Mesothelial cell of epicardium (in vitro differentiated cells): ENCODE measurements around the gene AMY2B. TPM values are rescaled to one million over a fixed set of nuclear protein-coding genes. Genes with fewer than 3 reads are reported as not detected.
"Not testable (repeated sequence)": the region's sequence is repeated elsewhere in the genome, so short reads cannot be mapped to it uniquely, and the experiment has no call there.

Source experiments
- DNase-seq, 2 experiments: peaks; one replicate each; pipeline ENCODE4 v3.0.0; 2021; ENCODE audit warnings: low spot score in 2 of 2; ENCODE audit not compliant: unreplicated experiment in 2 of 2
- H3K27ac Mint-ChIP-seq: 2 replicates; pipeline ENCODE4 v1.8.0; 2021; ENCODE audit warnings: mixed read lengths
- H3K27me3 Mint-ChIP-seq: 2 replicates; pipeline ENCODE4 v1.8.0; 2021; ENCODE audit warnings: low read depth, mixed read lengths
- H3K36me3 Mint-ChIP-seq: 2 replicates; pipeline ENCODE4 v1.8.0; 2021; ENCODE audit warnings: mixed read lengths
- H3K4me1 Mint-ChIP-seq: 2 replicates; pipeline ENCODE4 v1.8.0; 2021; ENCODE audit warnings: mixed read lengths
- H3K4me3 Mint-ChIP-seq: 2 replicates; pipeline ENCODE4 v1.8.0; 2021; ENCODE audit warnings: mild to moderate bottlenecking, moderate library complexity, mixed read lengths
- H3K9me3 Mint-ChIP-seq: 2 replicates; pipeline ENCODE4 v1.8.0; 2021; ENCODE audit warnings: mixed read lengths
- total RNA-seq: library from RNA; stranded (reverse); gene quantifications from 3 replicates; pipeline ENCODE4 v1.2.1, GENCODE V29; 2021
- TF ChIP-seq, protein P1 (sequence below): fragments of 200-600 bp; sonication (generic); IDR thresholded peaks from one replicate; pipeline ENCODE4 v1.5.0; 2021; ENCODE audit warnings: antibody characterized with exemption; ENCODE audit not compliant: unreplicated experiment

AMY2B gene
- total RNA-seq, 1 donor from 2014 or later = 12.6 TPM

DNA sequence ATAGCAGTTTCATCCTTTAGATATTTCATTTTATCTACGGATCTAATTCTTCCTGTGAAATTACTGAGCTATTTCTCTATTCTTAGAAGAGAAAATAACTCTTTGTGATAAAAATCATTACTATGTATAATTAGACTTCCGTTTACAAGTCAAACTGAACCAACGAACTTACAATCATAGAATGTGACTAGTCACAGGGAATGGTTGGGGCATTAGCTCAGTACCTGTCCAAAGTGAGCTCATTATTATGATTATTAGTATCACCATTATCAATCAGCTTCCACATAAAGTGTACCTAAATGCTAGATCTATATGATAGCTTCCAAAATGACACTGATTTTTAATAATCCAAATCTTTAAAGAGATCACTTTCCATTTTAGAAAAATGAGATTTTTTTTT is 12.5 kb downstream of the AMY2B start:
- TF ChIP-seq, protein P1, sequence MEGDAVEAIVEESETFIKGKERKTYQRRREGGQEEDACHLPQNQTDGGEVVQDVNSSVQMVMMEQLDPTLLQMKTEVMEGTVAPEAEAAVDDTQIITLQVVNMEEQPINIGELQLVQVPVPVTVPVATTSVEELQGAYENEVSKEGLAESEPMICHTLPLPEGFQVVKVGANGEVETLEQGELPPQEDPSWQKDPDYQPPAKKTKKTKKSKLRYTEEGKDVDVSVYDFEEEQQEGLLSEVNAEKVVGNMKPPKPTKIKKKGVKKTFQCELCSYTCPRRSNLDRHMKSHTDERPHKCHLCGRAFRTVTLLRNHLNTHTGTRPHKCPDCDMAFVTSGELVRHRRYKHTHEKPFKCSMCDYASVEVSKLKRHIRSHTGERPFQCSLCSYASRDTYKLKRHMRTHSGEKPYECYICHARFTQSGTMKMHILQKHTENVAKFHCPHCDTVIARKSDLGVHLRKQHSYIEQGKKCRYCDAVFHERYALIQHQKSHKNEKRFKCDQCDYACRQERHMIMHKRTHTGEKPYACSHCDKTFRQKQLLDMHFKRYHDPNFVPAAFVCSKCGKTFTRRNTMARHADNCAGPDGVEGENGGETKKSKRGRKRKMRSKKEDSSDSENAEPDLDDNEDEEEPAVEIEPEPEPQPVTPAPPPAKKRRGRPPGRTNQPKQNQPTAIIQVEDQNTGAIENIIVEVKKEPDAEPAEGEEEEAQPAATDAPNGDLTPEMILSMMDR = no peak
- Mint-ChIP-seq H3K9me3 (peaks cover 29% of the 10 kb centered on the region), H3K36me3 (no peaks in the 10 kb centered on the region), H3K27me3 (no peaks in the 10 kb centered on the region), H3K4me3 (no peak overlapping the region), H3K4me1 (no peaks in the 10 kb centered on the region), H3K27ac (no peak overlapping the region)
- DNase-seq = no peak

DNA sequence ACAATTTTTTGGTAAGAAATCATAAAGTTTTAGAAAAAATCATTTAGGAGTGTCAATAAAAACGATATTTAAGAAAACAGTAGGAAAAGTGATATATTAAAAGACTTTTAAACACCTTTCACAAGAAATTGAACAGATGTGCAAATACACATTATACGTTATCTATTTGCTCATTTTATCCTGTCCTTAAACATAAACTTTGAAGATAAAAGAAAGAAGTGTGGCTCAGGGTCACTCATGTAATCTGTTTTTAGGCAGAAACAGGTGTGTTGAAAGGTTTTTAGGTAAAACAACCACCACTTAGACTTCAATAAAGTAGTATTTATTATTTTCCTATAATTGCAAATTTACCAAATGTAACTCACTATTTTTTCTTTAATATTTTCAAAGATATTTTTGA is 13.1 kb downstream of the AMY2B start:
- H3K27ac Mint-ChIP-seq = no peak overlapping the region
- no peaks in the 10 kb centered on the region for H3K4me1 Mint-ChIP-seq
- no peaks in the 10 kb centered on the region for H3K27me3 Mint-ChIP-seq
- TF ChIP-seq, protein P1 = no peak
- H3K4me3 Mint-ChIP-seq = no peak overlapping the region
- DNase-seq = no peak
- peaks cover 36% of the 10 kb centered on the region for H3K9me3 Mint-ChIP-seq
- no peaks in the 10 kb centered on the region for H3K36me3 Mint-ChIP-seq

DNA sequence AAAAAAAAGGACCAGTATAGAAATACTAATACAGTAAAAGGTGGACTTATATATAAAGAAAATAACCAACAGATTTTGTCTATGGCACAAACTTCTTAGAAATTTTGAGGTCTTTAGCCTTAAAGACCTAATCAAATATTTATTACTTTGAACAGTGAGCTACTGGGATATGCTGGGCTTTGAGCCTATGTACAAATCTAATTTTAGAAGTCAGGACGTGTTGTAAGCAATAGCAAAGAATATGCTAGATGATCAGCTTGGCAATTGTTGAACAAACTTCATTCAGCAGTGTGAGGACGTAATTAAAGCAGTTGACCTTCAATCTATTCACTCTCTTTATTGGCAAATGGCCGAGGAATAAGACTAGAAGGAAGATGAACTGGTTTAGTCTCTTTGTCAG is 31.4 kb downstream of the AMY2B start:
- H3K4me1 Mint-ChIP-seq, DNase-seq, H3K36me3 Mint-ChIP-seq, H3K9me3 Mint-ChIP-seq, H3K27ac Mint-ChIP-seq, H3K4me3 Mint-ChIP-seq, H3K27me3 Mint-ChIP-seq: not testable (repeated sequence)

DNA sequence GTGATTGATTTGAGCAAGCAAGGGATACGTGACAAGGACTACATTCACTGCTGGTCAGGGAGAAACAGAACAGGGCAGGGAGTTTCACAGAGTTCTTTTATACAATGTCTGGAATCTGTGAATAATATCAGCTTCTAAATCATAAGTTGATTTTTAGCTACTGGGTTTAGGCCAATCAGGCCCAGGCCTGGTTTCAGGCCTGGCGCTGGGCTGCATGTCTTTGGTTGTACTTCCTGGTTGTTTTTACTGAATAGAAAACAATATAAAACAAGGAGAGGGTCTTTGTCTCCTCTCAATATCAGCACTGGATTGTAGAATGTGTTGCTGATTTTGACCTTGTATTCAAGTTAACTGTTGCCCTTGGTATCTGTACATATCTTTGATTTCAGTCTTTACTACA is 45.0 kb downstream of the AMY2B start:
- no peak for DNase-seq
- Mint-ChIP-seq H3K27me3 (no peaks in the 10 kb centered on the region), H3K27ac (no peak overlapping the region), H3K4me3 (no peak overlapping the region), H3K9me3 (peaks cover 38% of the 10 kb centered on the region), H3K4me1 (no peaks in the 10 kb centered on the region), H3K36me3 (no peaks in the 10 kb centered on the region)
- TF ChIP-seq, protein P1 = no peak

DNA sequence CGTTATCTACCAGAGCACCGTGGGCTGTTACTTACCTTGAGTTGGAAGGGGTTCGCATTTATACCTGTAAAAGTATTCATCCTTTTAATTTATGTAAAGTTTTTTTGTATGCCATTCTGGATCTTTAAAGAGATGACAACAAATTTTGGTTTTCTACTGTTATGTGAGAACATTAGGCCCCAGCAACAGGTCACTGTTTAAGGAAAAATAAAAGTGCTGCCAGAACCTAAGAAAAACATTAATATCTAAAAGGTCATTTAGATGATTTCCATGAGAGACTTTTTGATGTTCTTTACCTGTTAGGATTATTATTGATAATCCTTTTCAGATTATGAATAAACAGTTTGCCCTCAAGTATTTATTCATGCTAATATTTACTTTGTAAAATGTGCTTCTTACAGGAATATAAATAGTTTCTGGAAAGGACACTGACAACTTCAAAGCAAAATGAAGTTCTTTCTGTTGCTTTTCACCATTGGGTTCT is 45.6 kb downstream of the AMY2B start, which contains the start of gene AMY2A:
AMY2A (plus strand) TSS at position 434 of the 484 bp plus-strand sequence; CDS start at position 448, 14 bp downstream.
- DNase-seq, H3K27me3 Mint-ChIP-seq, H3K4me3 Mint-ChIP-seq, H3K4me1 Mint-ChIP-seq, H3K27ac Mint-ChIP-seq, H3K36me3 Mint-ChIP-seq: not testable (repeated sequence)
- peaks cover 31% of the 10 kb centered on the region for H3K9me3 Mint-ChIP-seq

DNA sequence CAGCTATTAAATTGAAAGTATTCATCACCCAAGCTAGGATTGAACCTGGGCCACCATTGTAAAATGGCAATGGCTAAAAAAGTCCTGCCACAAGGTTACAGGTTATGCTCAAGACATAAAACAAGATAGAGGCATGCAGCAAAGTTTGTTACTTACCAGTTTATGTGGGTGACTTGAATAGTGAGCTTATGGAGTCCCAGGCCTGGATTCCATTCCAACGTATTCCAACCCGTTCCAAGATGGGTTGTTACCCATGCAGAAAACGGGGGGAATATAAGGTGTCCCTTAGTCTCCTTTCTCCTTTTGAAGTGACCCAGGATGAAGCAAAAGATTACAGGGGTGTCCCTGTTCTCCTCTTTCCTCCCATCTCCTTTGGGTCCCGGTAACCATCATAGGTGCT is 56.0 kb downstream of the AMY2B start:
- H3K36me3 Mint-ChIP-seq, H3K27ac Mint-ChIP-seq, DNase-seq, H3K9me3 Mint-ChIP-seq, H3K27me3 Mint-ChIP-seq, H3K4me3 Mint-ChIP-seq, H3K4me1 Mint-ChIP-seq: not testable (repeated sequence)

Other genes starting within 250 kb of the AMY2B start
- gene RNPC3, start 45.9 kb upstream of the AMY2B start, total RNA-seq = 28.4 to 30.0 TPM (median 29.6 TPM) in 3 replicates
- not detected in 3 replicates for gene AMY2A, start 45.8 kb downstream of the AMY2B start, total RNA-seq
- gene AMY1A, start 84.2 kb downstream of the AMY2B start, total RNA-seq = not detected in 3 replicates
- gene AMY1B, start 124.6 kb downstream of the AMY2B start, total RNA-seq = not detected in 3 replicates
- not detected in 3 replicates for gene AMY1C, start 178.3 kb downstream of the AMY2B start, total RNA-seq